ENCODE data around the gene CADPS.

CADPS gene

GRCh38 chr3:62898530-62899496 lies 23.6 kb upstream of the CADPS start:
- H3K27me3 ChIP-seq (ENCODE audit: insufficient read depth, poor library complexity, severe bottlenecking): no peaks in the 10 kb centered on the region
- TF ChIP-seq, protein P1, sequence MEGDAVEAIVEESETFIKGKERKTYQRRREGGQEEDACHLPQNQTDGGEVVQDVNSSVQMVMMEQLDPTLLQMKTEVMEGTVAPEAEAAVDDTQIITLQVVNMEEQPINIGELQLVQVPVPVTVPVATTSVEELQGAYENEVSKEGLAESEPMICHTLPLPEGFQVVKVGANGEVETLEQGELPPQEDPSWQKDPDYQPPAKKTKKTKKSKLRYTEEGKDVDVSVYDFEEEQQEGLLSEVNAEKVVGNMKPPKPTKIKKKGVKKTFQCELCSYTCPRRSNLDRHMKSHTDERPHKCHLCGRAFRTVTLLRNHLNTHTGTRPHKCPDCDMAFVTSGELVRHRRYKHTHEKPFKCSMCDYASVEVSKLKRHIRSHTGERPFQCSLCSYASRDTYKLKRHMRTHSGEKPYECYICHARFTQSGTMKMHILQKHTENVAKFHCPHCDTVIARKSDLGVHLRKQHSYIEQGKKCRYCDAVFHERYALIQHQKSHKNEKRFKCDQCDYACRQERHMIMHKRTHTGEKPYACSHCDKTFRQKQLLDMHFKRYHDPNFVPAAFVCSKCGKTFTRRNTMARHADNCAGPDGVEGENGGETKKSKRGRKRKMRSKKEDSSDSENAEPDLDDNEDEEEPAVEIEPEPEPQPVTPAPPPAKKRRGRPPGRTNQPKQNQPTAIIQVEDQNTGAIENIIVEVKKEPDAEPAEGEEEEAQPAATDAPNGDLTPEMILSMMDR (IDR thresholded peaks at IDR 0.05; ENCODE audit: insufficient read depth, low read length): no peak
- no peak for TF ChIP-seq GABPA (IDR thresholded peaks at IDR 0.05; ENCODE audit: low read depth)
- no peak for TF ChIP-seq POLR2AphosphoS5 (IDR thresholded peaks at IDR 0.05; ENCODE audit: low read depth)
- TF ChIP-seq SPI1 (IDR thresholded peaks at IDR 0.05; ENCODE audit: borderline replicate concordance, low read depth): no peak
- TF ChIP-seq REST (IDR thresholded peaks at IDR 0.05; ENCODE audit: insufficient replicate concordance, low read depth): no peak
- H3K27ac ChIP-seq (replicated peaks): no peak overlapping the region
- H3K4me3 ChIP-seq (replicated peaks; ENCODE audit: insufficient read depth, low read length): no peak overlapping the region
- no peak for DNase-seq (ENCODE audit: low read depth in 1 of 2, low spot score in 1 of 2)

DNA sequence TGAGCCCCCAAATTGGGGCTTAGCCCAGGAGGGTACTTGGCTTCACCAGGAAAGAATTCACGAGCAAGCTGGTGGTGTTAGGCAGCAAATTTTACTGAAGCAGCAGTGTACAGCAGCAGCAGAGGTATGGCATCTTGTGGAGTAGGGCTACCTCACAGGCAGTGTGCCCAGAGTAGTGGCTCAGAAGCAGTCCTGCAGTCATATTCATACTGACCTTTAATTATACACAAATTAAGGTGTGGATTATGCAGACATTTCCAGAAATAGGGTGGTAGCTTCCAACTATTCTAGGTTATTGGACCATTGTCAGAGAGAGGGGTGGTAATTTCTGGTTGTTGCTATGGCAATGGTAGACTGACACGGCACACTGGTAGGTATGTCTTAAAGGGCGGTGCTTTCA lies 20.7 kb upstream of the CADPS start:
- DNase-seq (ENCODE audit: low read depth in 1 of 2, low spot score in 1 of 2): no peak
- no peak overlapping the region for H3K27ac ChIP-seq (replicated peaks)
- no peaks in the 10 kb centered on the region for H3K27me3 ChIP-seq (ENCODE audit: insufficient read depth, poor library complexity, severe bottlenecking)
- no peak overlapping the region for H3K4me3 ChIP-seq (replicated peaks; ENCODE audit: insufficient read depth, low read length)
- no peak for TF ChIP-seq SPI1 (IDR thresholded peaks at IDR 0.05; ENCODE audit: borderline replicate concordance, low read depth)
- TF ChIP-seq, protein P1 (IDR thresholded peaks at IDR 0.05; ENCODE audit: insufficient read depth, low read length): no peak
- no peak for TF ChIP-seq POLR2AphosphoS5 (IDR thresholded peaks at IDR 0.05; ENCODE audit: low read depth)
- no peak for TF ChIP-seq GABPA (IDR thresholded peaks at IDR 0.05; ENCODE audit: low read depth)
- TF ChIP-seq REST (IDR thresholded peaks at IDR 0.05; ENCODE audit: insufficient replicate concordance, low read depth): no peak

GRCh38 chr3:62892951-62893350 lies 17.7 kb upstream of the CADPS start:
- no peak overlapping the region for H3K4me3 ChIP-seq (replicated peaks; ENCODE audit: insufficient read depth, low read length)
- H3K27me3 ChIP-seq (ENCODE audit: insufficient read depth, poor library complexity, severe bottlenecking): no peaks in the 10 kb centered on the region
- no peak for DNase-seq (ENCODE audit: low read depth in 1 of 2, low spot score in 1 of 2)
- no peak overlapping the region for H3K27ac ChIP-seq (replicated peaks)
- no peak for TF ChIP-seq POLR2AphosphoS5 (IDR thresholded peaks at IDR 0.05; ENCODE audit: low read depth)
- TF ChIP-seq GABPA (IDR thresholded peaks at IDR 0.05; ENCODE audit: low read depth): no peak
- TF ChIP-seq, protein P1 (IDR thresholded peaks at IDR 0.05; ENCODE audit: insufficient read depth, low read length): no peak
- no peak for TF ChIP-seq REST (IDR thresholded peaks at IDR 0.05; ENCODE audit: insufficient replicate concordance, low read depth)
- no peak for TF ChIP-seq SPI1 (IDR thresholded peaks at IDR 0.05; ENCODE audit: borderline replicate concordance, low read depth)
